HS-5 (cell line): ENCODE measurements around the gene MRPS18B.
"Not testable (repeated sequence)": the region's sequence is repeated elsewhere in the genome, so short reads cannot be mapped to it uniquely, and the experiment has no call there.

Source experiments
- DNase-seq: peaks from one replicate; pipeline ENCODE4 v3.0.0-alpha.2; 2012; ENCODE audit warnings: low read depth

The MRPS18B gene

DNA sequence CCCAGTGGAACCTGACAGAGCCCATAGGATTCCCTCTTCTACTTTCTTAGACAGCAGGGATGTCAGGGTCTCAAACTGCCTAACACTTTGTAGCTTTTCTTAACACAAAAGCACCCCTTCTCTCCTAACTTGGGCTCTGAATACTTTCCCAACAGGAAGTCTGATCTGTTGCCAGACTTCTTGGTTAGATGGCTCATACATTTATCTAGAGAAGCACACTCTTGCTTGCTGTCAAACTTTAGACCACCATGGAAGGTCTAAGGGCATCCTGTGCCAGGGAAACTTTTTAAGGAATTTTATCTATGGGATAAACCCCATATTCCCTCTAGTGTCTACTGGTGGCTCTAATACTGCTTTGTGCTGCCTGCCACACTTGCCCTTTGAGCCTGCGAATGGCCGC is 26.0 kb downstream of the MRPS18B start:
- DNase-seq: no peak

DNA sequence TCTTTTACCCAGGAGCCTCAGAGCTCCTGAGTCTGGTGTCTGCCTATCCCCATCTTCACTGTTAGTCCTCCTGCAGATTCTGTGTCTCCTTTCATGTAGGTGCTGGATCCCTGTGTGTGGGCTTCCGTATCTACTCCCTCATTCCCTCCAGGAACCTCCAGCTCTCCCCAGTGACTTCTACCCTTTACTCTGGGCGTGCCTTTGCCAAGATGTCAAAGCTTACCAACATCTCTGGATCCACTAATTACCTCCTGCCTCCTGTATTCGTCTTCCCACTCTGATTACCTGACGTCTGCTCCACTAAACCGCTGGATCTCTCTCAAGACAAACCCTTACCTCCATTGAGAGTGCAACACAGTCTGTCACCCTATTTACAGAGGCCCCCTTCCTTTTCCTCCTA is 27.1 kb downstream of the MRPS18B start:
- no peak for DNase-seq

DNA sequence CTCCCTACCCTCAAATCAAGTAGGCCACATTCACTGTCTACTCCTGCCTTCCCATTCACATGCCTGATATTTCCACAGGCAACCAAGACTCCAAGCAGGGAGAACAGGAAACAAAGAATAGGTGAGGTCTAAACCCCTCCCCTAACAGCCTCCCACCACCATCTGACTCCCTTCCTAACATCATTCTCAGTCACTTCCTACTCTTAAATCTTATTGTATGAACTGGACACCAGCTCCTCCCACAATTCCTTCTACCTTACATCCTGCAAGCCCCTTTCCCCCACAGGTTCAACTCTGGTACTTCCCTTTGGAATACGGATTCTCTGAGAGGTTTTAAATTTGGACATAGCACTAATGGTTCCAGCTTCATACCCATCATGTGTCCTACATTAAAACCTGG is 28.3 kb downstream of the MRPS18B start:
- DNase-seq: no peak

DNA sequence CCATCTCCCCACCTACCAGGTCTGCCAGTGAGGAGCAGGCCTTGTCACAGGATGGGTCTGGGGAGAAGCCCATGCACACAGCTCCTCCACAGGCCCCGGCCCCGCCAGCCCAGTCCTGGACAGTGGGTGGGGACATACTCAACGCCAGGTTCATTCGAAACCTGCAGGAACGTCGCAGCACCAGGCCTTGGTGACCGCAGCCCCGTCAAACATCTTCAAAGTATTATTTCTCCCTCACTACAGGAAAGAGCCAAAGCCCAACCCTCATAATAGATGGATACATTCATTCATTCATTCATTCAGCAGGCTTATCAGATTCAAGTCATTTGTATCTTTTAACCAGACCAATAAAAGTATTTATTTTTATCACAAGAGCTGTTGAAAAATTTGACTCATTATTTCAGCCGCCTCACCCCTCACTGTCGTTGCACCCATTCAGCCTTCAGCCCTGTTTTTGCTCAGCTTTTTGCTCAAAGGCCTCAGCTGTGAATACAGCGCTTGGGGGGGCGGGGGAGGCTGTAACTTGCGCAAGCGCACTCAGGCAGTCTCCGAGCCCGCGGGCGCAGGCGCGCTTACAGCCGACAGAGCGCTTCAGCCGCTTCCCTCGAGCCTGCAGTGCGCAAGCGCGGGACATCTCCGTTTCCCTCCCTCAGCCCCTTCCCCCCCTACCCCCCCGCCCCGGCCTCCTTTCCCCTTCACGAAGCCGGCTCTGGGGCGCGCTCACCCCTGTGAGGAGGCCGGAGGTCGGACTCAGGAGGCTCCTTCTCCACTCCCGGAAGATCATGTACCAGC is 29.0 kb downstream of the MRPS18B start, which contains the start of gene C6orf136:
Gene C6orf136, plus strand, starts transcription at position 684 of the 792 bp plus-strand sequence. Its CDS starts 99 bp downstream, at position 783.
- DNase-seq: peak; percentile 65

DNA sequence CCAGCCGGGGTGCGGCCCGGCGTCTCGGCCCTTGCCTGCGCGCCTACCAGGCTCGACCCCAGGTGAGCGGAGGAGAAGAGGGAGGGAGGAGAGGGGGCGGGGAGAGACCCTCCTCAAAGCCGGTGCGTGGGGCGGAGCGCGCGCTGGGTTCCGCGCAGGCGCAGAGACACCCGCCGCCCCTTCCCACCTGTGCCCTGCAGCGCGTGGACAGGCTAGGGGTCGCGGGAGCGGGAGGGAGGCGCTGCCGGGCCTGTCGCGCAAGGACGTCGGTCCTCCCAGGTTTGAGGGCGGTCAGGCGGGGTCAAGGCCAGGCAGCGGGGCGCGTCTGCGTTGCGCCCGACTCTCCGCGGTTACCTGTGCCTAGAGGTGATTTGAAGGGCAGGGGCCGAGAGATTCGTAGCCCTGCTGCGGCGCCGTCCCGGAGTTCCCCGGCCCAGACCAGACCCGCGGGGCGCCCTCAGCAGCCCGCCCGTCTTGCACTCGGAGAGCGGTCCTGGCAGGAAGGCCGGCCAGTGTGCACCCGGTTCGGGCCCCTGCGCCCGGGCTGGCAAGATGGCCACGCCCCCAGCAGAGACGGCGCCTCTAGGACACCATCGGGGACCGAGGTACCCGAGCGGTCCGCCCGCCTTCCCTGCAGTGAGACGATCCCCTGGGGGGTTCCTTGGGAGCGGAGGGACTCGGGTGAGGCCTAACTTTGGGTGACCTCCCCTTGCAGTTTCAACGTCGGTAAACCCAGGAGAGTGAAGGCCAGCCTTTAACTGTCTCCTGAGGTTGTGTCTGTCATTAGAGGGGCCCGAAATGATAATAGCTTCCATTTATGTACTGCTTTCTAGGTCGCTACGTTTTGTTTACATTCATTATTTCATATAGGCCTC is 29.8 kb downstream of the MRPS18B start:
- peak; percentile 14 for DNase-seq

DNA sequence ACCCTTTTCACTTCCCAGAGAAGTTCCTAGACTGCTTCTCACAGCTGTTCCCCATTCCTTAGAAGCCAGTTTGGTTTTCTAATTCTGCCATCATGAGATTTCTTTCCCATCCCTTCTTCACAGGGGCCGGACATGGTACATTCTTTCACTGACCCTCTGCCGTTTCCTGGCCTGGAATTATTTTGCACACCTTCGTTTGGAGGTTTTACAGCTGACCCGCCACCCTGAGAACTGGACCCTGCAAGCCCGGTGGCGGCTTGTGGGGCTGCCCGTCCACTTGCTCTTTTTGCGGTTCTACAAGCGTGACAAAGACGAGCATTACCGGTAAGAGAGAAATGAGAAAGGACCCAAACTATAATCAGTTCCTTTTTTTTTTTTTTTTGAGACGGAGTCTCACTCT is 33.5 kb downstream of the MRPS18B start:
- DNase-seq: no peak

DNA sequence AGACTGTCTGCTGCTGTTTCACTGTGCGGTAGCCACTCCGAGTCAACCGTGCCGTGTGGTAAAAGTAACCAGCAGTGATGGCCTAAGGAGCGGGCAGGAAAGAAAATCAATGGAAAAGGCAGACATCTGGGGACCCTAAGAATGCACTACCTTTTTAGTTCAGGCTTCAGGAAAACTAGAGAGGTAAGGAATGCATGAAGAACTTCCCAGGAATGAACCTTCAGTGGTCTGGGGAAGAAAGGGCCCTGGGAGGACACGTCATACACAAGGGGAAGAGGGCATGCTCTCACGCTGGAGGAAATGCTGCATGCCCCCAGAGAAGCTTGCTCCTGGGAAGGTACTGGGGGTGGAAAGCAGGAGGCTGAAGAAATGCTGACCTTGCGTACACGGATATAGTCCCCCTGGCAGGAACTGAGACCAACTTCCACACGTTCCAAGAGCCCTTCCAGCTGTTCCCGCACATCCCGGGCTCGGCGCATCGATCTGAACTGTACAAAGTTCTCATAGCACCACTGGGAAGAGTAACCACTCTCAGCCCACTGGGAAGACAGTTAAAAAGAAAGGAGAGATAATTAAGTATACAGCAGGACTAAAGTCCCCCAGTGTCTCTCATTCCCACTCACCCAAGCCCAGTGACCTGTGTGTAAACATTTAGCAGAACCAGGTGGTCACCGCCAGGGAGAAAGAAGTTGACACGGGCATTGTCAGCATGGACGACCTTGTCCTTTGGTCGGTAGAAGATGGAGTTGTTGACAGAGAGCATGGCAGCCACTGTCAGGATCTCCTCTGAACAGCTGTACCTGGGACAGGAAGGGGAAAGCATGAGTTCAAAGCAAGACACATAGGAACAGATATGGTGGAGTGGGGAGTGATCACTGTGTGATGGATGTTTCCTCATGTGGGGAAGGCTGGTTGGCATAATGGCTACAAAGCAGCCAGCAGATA is 37.4 kb downstream of the MRPS18B start:
- DNase-seq: no peak

DNA sequence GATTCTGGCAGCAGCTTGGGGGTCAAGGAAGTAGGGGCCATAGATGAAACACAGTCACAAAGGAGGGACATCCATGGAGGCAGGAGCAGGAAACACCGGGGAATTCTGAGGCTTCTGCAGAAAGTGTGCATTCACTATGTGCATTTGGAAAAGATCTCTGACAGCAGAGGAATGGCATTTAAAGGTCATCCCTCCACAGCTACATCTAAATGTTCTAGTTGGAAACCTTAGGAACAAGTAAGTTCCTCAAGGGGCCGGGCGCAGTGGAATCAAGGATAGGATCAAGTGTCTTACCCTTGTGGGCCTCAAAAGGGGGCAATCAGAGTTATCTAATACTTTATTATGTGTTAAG is 38.1 kb downstream of the MRPS18B start:
- no peak for DNase-seq

DNA sequence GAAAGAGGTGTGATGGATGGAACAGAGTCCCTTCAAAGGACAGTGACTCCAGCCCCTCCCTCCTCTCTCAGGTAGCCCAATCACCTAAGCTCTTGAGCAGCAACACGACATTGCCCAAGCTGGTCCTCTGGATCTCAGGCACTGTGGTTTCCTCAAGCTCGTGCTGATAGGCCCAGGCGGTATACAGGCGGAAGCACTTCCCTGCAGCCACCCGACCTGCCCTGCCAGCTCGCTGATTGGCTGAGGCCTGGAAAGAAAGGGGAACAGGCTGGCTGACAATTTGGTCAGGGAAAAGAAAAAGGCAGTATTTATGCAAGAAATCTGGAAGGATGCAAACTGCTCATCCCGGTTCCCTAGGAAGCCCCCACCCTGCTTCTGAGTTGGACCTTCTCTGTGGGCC is 38.9 kb downstream of the MRPS18B start:
- DNase-seq: no peak

DNA sequence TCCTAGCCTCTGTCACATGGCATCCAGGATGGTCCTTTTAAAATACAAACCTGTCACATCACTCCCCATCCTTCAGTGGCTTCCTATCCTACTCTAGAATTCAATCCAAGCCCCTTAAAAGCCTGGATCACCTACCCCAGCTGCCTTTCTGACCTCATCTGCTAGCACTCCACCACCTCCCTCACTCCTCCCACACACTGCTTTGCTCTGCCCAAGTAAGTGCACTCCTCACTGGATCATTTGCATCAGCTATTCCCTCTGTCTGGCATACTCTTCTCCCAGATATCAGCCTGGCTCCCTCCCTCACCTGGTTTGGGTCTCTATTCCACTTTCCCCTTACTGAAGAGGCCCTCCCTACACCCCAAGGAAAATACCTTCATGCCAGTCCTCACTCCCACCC is 39.8 kb downstream of the MRPS18B start:
- no peak for DNase-seq

DNA sequence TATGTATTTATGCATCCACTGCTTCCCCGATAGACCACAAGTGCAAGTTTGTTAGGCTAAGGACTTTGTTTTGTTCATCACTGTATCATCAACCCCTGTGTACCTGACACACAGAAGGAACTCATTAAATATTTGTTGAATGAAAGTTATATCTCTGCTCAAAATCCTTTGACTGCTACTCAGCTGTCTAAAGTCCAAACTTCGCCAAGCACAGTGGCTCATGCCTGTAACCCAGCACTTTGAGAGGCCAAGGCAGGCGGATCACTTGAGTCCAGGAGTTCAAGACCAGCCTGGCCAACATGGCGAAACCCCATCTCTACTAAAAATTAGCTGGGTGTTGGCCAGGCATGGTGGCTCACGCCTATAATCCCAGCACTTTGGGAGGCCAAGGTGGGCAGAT is 40.3 kb downstream of the MRPS18B start:
- not testable (repeated sequence) for DNase-seq

DNA sequence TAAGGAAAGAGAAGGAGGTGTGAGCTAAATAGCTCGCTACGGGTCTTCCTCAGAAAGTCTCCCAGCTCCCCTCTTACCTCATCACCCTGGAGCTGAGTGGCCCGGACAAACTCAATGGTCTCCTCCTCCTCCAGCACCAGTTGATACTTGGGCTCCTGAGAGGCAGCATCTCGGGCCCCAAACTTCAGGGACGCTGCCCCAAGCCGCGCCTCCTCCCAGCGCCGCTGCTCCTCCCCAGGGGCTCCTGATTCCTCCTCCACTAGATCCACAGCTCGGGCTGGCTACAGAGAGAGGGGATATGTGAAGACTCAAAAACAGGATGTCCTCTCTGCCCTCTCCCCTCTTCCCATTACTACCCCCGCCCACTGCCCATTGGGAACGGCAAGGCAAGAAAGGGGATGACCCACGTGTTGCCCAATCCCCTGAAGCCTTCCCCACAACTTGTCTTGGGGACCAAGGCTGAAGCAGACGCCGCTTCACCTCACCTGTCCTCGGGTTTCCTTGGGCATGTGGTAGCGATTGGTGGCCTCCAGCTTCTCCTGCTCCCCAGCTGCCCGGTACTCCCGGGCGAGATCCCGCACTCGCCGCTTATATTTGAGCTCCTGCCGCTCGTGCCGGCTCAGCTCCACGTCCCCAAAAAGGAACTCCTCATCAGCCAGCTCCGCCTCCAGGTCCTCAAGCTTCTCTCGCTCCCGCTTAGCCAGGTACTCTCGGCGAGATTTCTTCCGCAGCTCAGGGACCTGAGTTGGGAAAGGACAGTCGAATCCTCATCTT is 47.5 kb downstream of the MRPS18B start:
- DNase-seq: no peak

DNA sequence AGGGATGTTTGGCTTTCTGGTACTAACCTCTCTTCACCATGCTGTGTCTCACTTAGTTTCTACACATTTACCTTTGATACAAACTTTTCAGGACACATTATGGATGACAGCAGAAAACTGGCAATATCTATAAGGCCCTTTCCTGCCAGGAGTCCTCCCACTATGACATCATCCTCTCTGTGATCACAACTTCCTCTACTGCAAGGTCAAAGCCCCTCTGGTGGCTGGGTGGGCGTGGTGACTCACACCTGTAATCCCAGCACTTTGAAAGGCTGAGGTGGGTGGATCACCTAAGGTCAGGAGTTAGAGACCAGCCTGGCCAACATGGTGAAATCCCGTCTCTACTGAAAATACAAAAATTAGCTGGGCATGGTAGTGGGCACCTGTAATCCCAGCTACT is 48.7 kb downstream of the MRPS18B start:
- not testable (repeated sequence) for DNase-seq

DNA sequence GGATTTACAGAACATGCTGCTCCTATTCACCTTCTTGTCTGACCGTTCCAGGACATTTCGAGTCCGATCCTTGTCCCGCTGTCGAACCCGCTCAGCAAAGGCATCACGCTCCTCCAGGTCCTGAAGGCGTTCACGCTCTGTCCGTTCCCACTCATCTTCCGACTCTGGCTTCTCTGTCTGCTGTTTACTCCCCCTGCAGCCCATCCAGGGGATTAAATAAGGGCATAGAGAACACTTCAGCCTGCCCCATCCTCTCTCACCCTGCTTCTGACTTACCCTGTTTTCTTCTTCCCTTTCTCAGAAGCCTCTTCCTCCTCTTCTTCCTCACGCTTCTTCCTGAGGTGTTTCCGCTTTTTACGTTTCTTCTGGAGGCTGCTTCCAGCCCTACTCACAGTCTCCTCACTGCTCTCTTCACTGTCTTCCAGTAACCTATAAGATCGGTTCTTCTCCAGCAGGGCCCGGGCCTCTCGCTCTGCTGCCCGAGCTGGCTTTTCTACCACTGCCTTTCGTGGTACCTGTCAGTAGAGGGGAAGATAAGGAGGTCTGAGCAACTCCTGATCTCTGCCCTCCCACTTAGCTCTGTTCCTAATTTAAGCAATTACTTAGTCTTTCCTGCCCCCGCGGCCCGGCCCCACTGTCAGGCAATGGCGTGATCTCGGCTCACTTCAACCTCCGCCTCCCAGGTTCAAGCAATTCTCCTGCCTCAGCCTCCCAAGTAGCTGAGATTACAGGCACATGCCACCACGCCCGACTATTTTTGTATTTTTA is 53.3 kb downstream of the MRPS18B start:
- no peak for DNase-seq

DNA sequence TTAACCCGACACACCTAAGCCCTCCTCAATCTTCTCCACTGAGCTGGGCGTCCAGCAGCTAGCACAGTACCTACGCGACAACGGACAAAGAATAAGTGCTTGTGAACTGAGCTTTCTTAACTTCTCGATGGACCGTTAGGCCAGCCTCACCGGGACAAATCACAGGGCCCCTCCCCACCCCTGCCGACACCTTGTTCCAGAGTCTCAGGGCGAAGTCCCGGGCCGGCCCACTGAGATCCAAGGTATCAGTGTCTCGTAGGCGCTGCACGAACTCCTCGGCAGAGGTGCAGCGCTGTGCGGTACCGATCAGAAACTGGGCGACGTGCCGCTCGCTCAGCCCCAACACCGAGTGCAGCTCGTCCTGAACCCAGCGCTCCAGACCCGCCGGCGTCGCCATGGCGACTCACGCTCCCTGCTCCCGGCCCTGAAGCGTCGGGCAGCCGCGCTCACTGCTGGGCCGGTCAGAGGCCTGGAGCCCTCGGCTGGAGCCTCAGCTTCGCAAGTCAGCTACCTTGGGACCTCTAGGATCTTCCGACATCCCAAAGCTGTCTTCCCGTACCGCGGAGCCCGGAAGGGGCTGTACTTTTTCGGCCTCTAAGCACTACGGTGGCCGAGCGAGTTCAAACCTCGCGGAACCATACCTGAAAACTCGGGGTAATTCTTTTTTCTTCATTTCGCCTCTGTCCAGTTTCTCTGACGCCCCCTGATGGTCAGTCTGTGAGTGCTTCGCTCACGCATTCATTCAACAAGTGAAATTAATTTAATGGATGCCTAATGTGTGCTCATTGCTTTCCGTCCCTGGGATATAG is 55.0 kb downstream of the MRPS18B start, which contains the start of gene DHX16:
Gene DHX16, minus strand, starts transcription at position 562 of the 809 bp plus-strand sequence. Its CDS starts 165 bp downstream, at position 397.
- DNase-seq: peak; percentile 97
